Activated naive CD4-positive, alpha-beta T cell treated with anti-CD3 and anti-CD28 coated beads, Interleukin-2, amount 10 ng/mL, durations not matched to agents 7 days and 5 days (primary cell): ENCODE results near the gene CUEDC2.
A peak's percentile ranks its signal among the peaks of the same experiment; 100 is the strongest.

Experiments used
- CTCF ChIA-PET: fragments of 350-600 bp; sonication (Branson Sonifier 250); formaldehyde crosslinking; loops from one replicate; lab custom pipeline; 2021; ENCODE audit warnings: antibody characterized with exemption; lab: Charles Lee
- DNase-seq: peaks from one replicate; pipeline ENCODE4 v3.0.0-alpha.2; 2020
- H3K27ac Mint-ChIP-seq: one replicate; pipeline ENCODE4 v1.8.0; 2021; ENCODE audit warnings: mild to moderate bottlenecking, moderate library complexity, mixed read lengths
- H3K27me3 Mint-ChIP-seq: one replicate; pipeline ENCODE4 v1.8.0; 2021; ENCODE audit warnings: mild to moderate bottlenecking, mixed read lengths
- H3K36me3 Mint-ChIP-seq: one replicate; pipeline ENCODE4 v1.8.0; 2021; ENCODE audit warnings: mixed read lengths
- H3K4me1 Mint-ChIP-seq: one replicate; pipeline ENCODE4 v1.8.0; 2021; ENCODE audit warnings: mixed read lengths
- H3K4me3 Mint-ChIP-seq: one replicate; pipeline ENCODE4 v1.8.0; 2021; ENCODE audit warnings: mild to moderate bottlenecking, moderate library complexity, mixed read lengths
- H3K9me3 Mint-ChIP-seq: one replicate; pipeline ENCODE4 v1.8.0; 2021; ENCODE audit warnings: mixed read lengths

CUEDC2 gene

GRCh38 chr10:102397222-102398171 is 34.9 kb downstream of the CUEDC2 start:
- Mint-ChIP-seq H3K4me3 (peak overlapping the region; percentile 79), H3K36me3 (peaks cover 45% of the 10 kb centered on the region), H3K27me3 (no peaks in the 10 kb centered on the region), H3K4me1 (peaks cover 48% of the 10 kb centered on the region), H3K27ac (peak overlapping the region; percentile 96), H3K9me3 (no peaks in the 10 kb centered on the region)
- no peak for DNase-seq
- CTCF ChIA-PET = interaction anchor here (0.8 to 13.7 kb wide), 10 partner anchors 9 to 228 kb away, joined by 3 to 174 read pairs (median 6); partner anchors contain the start of genes ELOVL3 and FBXL15

GRCh38 chr10:102396730-102397151 is 35.6 kb downstream of the CUEDC2 start:
- Mint-ChIP-seq H3K4me3 (peak overlapping the region; percentile 79), H3K27ac (peak overlapping the region; percentile 96), H3K27me3 (no peaks in the 10 kb centered on the region), H3K9me3 (no peaks in the 10 kb centered on the region), H3K36me3 (peaks cover 39% of the 10 kb centered on the region), H3K4me1 (peaks cover 48% of the 10 kb centered on the region)
- CTCF ChIA-PET = interaction anchor here (0.9 to 13.7 kb wide), 5 partner anchors 16 to 187 kb away, joined by 3 to 174 read pairs (median 4); partner anchors contain the start of genes ELOVL3 and FBXL15
- no peak for DNase-seq

- peak overlapping the region; percentile 79 for H3K4me3 Mint-ChIP-seq
- peaks cover 39% of the 10 kb centered on the region for H3K36me3 Mint-ChIP-seq
- H3K27ac Mint-ChIP-seq = peak overlapping the region; percentile 96
- H3K4me1 Mint-ChIP-seq = peaks cover 48% of the 10 kb centered on the region
- no peak for DNase-seq
- no peaks in the 10 kb centered on the region for H3K27me3 Mint-ChIP-seq
- no peaks in the 10 kb centered on the region for H3K9me3 Mint-ChIP-seq
- CTCF ChIA-PET = interaction anchor here (1.2 to 13.7 kb wide), 4 partner anchors 24 to 187 kb away, joined by 3 to 174 read pairs (median 4); partner anchors contain the start of genes ELOVL3 and FBXL15
Measured at GRCh38 chr10:102396317-102396650, 36.1 kb downstream of the CUEDC2 start.

GRCh38 chr10:102395400-102396316 is 36.7 kb downstream of the CUEDC2 start, which contains the start of gene NFKB2:
TSS of gene NFKB2 (plus strand) at chr10:102395705. CDS start at chr10:102395960, 255 bp downstream.
- peaks cover 4% of the 10 kb centered on the region for H3K27me3 Mint-ChIP-seq
- CTCF ChIA-PET = interaction anchor here (0.5 to 13.7 kb wide), 6 partner anchors 24 to 188 kb away, joined by 3 to 174 read pairs (median 4); partner anchors contain the start of genes CUEDC2, ELOVL3 and FBXL15
- H3K36me3 Mint-ChIP-seq = peaks cover 39% of the 10 kb centered on the region
- DNase-seq = peak; percentile 92
- peak within 1 kb of the TSS; percentile 79 for H3K4me3 Mint-ChIP-seq
- H3K27ac Mint-ChIP-seq = peak within 1 kb of the TSS; percentile 96
- peaks cover 48% of the 10 kb centered on the region for H3K4me1 Mint-ChIP-seq
- H3K9me3 Mint-ChIP-seq = no peaks in the 10 kb centered on the region

GRCh38 chr10:102394801-102395399 is 37.5 kb downstream of the CUEDC2 start:
- H3K27ac Mint-ChIP-seq = peak overlapping the region; percentile 96
- CTCF ChIA-PET = interaction anchor here (0.5 to 13.7 kb wide), 5 partner anchors 14 to 165 kb away, joined by 3 to 174 read pairs (median 4); partner anchors contain the start of genes CUEDC2, ELOVL3 and FBXL15
- H3K9me3 Mint-ChIP-seq = no peaks in the 10 kb centered on the region
- H3K4me1 Mint-ChIP-seq = peaks cover 48% of the 10 kb centered on the region
- DNase-seq = peak; percentile 58
- peak overlapping the region; percentile 79 for H3K4me3 Mint-ChIP-seq
- peaks cover 10% of the 10 kb centered on the region for H3K27me3 Mint-ChIP-seq
- peaks cover 33% of the 10 kb centered on the region for H3K36me3 Mint-ChIP-seq

- peak overlapping the region; percentile 96 for H3K27ac Mint-ChIP-seq
- peak; percentile 99 for DNase-seq
- peaks cover 42% of the 10 kb centered on the region for H3K4me1 Mint-ChIP-seq
- CTCF ChIA-PET = interaction anchor here (0.7 to 13.7 kb wide), 20 partner anchors 9 to 225 kb away, joined by 3 to 174 read pairs (median 4); partner anchors contain the start of genes ELOVL3, FBXL15, GBF1 and PITX3
- peaks cover 28% of the 10 kb centered on the region for H3K36me3 Mint-ChIP-seq
- no peaks in the 10 kb centered on the region for H3K9me3 Mint-ChIP-seq
- H3K27me3 Mint-ChIP-seq = peaks cover 10% of the 10 kb centered on the region
- peak overlapping the region; percentile 79 for H3K4me3 Mint-ChIP-seq
Measured at GRCh38 chr10:102394079-102394800, 38.1 kb downstream of the CUEDC2 start.

- peak overlapping the region; percentile 79 for H3K4me3 Mint-ChIP-seq
- H3K9me3 Mint-ChIP-seq = no peaks in the 10 kb centered on the region
- H3K27me3 Mint-ChIP-seq = peaks cover 10% of the 10 kb centered on the region
- peaks cover 25% of the 10 kb centered on the region for H3K36me3 Mint-ChIP-seq
- H3K4me1 Mint-ChIP-seq = peaks cover 38% of the 10 kb centered on the region
- CTCF ChIA-PET = interaction anchor here (0.7 to 13.7 kb wide), 23 partner anchors 9 to 224 kb away, joined by 3 to 174 read pairs (median 4); partner anchors contain the start of genes ACTR1A, ELOVL3, GBF1 and PITX3
- no peak for DNase-seq
- peak overlapping the region; percentile 96 for H3K27ac Mint-ChIP-seq
Measured at GRCh38 chr10:102393411-102394078, 38.8 kb downstream of the CUEDC2 start.

GRCh38 chr10:102392306-102392705 is 40.1 kb downstream of the CUEDC2 start:
- peaks cover 16% of the 10 kb centered on the region for H3K36me3 Mint-ChIP-seq
- H3K4me3 Mint-ChIP-seq = no peak overlapping the region
- H3K4me1 Mint-ChIP-seq = peaks cover 25% of the 10 kb centered on the region

GRCh38 chr10:102389894-102390293 is 42.5 kb downstream of the CUEDC2 start:
- Mint-ChIP-seq H3K36me3 (no peaks in the 10 kb centered on the region), H3K4me1 (peaks cover 10% of the 10 kb centered on the region), H3K27me3 (peaks cover 14% of the 10 kb centered on the region), H3K27ac (no peak overlapping the region), H3K9me3 (no peaks in the 10 kb centered on the region), H3K4me3 (no peak overlapping the region)
- CTCF ChIA-PET = interaction anchor here (1.4 to 1.7 kb wide), 2 partner anchors 158 to 193 kb away, joined by 3 to 7 read pairs; no protein-coding TSS in a partner anchor
- no peak for DNase-seq

More at GRCh38 chr10:102392306-102392705, 40.1 kb downstream of the CUEDC2 start:
- CTCF ChIA-PET = interaction anchor here (0.7 to 13.7 kb wide), 9 partner anchors 8 to 191 kb away, joined by 3 to 174 read pairs (median 5); partner anchors contain the start of genes ACTR1A and ELOVL3
- H3K27ac Mint-ChIP-seq = no peak overlapping the region
- H3K9me3 Mint-ChIP-seq = no peaks in the 10 kb centered on the region
- H3K27me3 Mint-ChIP-seq = peaks cover 14% of the 10 kb centered on the region
- no peak for DNase-seq

- no peak for DNase-seq
- Mint-ChIP-seq H3K4me3 (no peak overlapping the region), H3K27me3 (peaks cover 4% of the 10 kb centered on the region), H3K27ac (no peak overlapping the region), H3K4me1 (no peaks in the 10 kb centered on the region), H3K36me3 (peaks cover 15% of the 10 kb centered on the region), H3K9me3 (no peaks in the 10 kb centered on the region)
- CTCF ChIA-PET = interaction anchor here (0.6 to 3.1 kb wide), 10 partner anchors 8 to 199 kb away, joined by 3 to 15 read pairs (median 6); no protein-coding TSS in a partner anchor
Measured at GRCh38 chr10:102384606-102385429, 47.6 kb downstream of the CUEDC2 start.

- Mint-ChIP-seq H3K9me3 (no peaks in the 10 kb centered on the region), H3K27me3 (peaks cover 4% of the 10 kb centered on the region), H3K36me3 (peaks cover 20% of the 10 kb centered on the region), H3K4me1 (no peaks in the 10 kb centered on the region), H3K4me3 (no peak overlapping the region), H3K27ac (no peak overlapping the region)
- CTCF ChIA-PET = interaction anchor here (0.6 to 3.1 kb wide), 9 partner anchors 9 to 199 kb away, joined by 3 to 15 read pairs (median 6); no protein-coding TSS in a partner anchor
- no peak for DNase-seq
Measured at GRCh38 chr10:102384053-102384452, 48.3 kb downstream of the CUEDC2 start.
